Femur (tissue), 1 donor: ENCODE results near the gene NTRK3.
A peak's percentile ranks its signal among the peaks of the same experiment; 100 is the strongest.

Source experiments
- DNase-seq: peaks from one replicate; pipeline ENCODE4 v3.0.0-alpha.2; 2017

The NTRK3 gene

GRCh38 chr15:87930457-87930856 lies 326.1 kb downstream of the NTRK3 start:
- DNase-seq = no peak

GRCh38 chr15:87929841-87930240 lies 326.7 kb downstream of the NTRK3 start:
- no peak for DNase-seq

DNA sequence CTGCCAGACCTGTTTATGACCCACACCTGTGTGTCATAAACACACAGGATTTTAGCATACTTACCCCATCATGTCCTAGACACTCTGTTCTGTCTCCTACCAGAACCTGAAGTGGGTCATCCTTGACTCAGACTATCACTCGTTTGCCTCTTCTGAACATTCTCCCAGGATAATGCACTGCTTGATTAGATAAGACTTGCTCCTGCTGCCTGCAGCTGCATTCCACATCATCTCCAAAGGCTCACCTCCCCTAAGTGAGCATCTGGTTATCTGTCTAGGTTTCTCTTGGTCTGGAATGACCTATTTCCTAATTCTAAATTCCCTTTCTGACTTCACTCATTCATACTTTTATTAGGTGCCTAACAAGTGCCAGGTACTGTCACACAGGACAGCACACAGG lies 332.1 kb downstream of the NTRK3 start:
- no peak for DNase-seq

- DNase-seq = no peak
Observed at GRCh38 chr15:87919064-87919463, 337.5 kb downstream of the NTRK3 start.

DNA sequence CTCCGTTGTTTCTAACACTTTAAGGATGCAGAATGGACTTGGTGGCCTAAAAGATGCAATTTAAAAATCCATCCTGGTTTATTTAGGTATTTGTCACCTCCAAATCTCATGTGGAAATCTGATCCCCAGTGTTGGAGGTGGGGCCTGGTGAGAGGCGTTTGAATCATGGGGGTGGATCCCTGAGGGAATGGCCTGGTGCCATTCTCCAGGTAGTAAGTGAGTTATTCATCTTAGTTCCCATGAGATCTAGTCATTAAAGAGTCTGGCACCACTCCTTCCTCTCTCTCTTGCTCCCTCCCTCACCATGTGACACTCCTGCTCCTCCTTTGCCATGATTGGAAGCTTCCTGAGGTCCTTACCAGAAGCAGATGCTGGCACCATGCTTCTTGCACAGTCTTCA lies 339.1 kb downstream of the NTRK3 start:
- DNase-seq = no peak

DNA sequence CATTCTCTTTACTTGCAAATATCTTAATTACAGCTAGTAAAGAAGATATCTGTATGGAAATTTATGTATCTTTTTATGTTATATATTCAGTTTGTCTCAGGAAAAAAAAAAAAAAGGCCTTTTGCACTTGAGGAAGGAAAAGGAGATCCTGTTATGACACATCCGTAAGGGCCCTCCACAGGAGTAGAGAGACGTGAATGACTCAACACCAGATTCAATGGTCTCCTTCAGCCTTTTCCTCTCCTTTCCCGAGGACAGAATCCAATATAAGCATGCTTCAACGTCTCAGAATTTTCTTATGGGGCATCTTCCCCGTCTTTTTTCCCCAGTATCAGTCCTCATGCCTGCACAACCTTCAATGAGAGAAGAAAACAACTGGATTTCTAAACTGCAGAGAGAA lies 340.3 kb downstream of the NTRK3 start:
- DNase-seq = no peak

GRCh38 chr15:87910301-87910700 lies 346.2 kb downstream of the NTRK3 start:
- DNase-seq = no peak

GRCh38 chr15:87907676-87908446 lies 348.7 kb downstream of the NTRK3 start:
- no peak for DNase-seq

GRCh38 chr15:87906444-87906843 lies 350.1 kb downstream of the NTRK3 start:
- no peak for DNase-seq

GRCh38 chr15:87902772-87903426 lies 353.6 kb downstream of the NTRK3 start:
- no peak for DNase-seq

GRCh38 chr15:87901926-87902690 lies 354.4 kb downstream of the NTRK3 start:
- DNase-seq = no peak

GRCh38 chr15:87901008-87901407 lies 355.5 kb downstream of the NTRK3 start:
- DNase-seq = no peak

DNA sequence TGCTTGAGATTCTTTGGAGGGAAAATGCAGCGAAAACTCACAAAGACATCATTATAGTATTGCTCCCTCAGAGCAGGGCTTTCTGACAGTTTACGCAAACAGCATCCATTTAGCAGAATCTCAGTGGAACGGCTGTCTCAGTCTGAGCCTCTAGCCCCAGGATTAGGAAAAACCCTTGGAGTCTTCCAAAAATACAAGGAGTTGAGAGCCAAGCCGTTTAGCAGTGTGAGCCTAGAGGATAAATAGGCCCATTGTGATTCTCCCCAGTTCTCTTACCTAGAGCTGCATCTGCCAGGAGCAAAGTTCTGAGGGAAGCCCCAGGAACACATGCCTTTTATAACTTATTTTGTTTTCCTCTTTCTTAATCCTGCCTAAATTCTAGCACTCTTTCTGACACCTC lies 359.6 kb downstream of the NTRK3 start:
- peak; percentile 42 for DNase-seq

GRCh38 chr15:87887177-87887576 lies 369.4 kb downstream of the NTRK3 start:
- no peak for DNase-seq

- DNase-seq = no peak
Observed at GRCh38 chr15:87881026-87881425, 375.5 kb downstream of the NTRK3 start.

DNA sequence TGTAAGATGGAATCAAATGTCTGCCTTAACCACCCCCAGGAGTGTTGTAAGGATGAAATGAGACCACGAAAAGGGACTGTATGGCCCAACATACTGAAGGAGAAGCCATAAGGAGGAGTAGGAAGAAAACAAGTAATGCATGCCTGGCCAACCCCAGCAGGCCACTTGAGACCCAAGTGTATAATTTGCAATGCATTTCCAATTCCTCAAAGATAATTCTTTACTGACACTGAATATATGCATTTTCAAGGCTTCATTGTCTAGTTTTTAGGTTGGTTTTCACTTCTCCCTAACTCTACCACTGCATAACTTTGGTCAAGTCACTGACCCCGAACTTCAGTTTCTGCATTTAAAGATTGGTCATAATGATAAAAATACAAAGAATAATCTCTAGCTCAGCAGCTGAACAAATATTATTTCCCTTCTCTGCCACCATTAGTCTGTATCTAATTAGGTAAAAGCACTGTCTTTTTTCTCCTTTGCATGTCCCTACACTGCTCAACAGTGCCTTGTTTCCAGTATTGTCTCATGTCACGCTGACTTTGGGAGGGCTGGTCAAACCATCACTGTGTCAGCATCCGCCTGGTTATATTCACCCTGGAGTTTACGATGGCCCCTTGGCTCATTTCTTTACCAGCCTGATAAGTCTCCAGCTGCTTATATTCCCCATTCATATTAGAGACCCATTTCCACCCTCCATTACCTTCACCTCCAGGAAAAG lies 378.6 kb downstream of the NTRK3 start:
- DNase-seq = no peak

GRCh38 chr15:87877114-87877810 lies 379.3 kb downstream of the NTRK3 start:
- DNase-seq = no peak

GRCh38 chr15:87874896-87875711 lies 381.4 kb downstream of the NTRK3 start:
- peak; percentile 46 for DNase-seq

DNA sequence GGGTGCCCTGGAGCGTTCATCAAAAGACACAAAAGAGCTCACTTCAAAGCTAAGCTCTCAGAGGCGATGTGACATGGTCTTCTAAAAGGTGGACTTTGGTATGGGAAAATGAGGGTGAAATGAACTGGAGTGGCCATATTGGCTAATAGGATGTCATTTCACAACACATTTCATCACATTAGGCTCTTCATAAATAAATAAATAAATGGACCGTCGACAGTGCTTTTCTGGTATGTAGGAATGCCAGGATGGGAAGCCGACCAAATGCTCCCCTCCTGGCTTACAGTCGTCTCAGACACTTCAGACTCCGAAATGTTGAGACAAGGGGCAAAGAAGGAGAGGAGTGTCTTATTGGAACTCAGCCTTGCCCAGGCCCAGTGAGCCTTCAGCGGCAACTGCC lies 383.0 kb downstream of the NTRK3 start:
- DNase-seq = no peak

DNA sequence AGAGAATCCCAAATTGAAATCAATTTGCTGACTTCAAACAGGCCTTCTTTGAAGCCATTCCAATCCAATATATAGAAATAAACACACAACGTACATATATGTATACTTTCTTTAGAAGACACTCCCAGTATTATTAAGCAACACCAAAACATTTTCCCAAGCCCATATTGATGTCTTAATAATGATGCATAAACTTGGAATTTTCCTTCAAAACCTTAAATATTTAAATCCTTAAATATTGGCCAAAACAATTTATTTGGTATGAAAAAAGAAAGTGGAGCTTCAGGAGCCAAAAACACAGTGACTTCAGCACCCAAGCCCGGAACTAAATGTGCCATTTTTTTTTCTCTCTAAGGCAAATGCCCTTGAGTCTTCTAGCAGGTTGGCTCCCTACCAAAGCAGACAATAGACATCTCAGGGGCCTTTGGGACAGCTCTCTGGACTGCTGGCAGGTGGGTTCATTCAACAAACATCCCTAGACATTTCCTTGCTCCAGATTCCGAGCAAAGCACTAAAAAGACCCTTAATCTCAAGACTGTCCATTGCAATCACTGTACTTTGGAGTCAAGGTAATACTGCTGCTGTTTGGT lies 384.7 kb downstream of the NTRK3 start:
- DNase-seq = no peak

DNA sequence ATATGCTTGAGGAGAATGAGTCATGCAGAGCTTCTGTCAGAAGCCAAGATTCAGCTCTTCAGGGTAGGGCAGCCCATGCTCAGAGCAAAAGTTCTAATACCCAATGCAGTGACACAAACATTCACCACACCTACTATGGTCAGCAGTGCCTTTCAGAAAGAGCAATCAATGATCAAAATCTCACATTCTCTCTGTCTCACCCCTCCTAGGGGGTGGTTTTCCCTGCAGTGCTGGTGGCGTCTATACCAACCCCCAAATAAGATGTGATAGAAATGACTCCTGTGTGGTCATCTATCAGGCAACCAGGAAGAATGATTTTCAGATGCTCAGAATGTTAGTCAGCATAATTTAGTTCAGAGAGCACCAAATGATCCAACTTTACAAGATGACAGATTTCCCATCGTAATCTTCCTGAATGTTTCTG lies 385.3 kb downstream of the NTRK3 start:
- no peak for DNase-seq
